ENCODE measurements around the gene TYW5.

DNA sequence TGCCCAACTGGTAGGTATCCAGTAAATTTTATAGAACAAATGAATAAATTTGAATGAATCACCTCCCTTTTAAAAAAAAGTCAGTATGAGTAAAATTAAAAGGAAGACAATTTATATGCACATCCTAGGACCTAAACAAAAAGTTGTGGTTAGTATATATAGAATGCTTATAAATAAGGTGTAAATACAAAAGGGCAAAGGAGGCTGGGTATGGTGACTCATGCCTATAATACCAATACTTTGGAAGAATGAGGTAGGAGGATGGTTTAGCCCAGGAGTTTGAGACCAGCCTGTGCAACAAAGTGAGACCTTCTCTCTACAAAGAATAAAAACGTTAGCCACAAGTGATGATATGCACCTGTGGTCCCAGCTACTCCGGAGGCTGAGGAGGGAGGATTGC, 31.4 kb downstream of the TYW5 start:
- TF ChIP-seq, protein P1, sequence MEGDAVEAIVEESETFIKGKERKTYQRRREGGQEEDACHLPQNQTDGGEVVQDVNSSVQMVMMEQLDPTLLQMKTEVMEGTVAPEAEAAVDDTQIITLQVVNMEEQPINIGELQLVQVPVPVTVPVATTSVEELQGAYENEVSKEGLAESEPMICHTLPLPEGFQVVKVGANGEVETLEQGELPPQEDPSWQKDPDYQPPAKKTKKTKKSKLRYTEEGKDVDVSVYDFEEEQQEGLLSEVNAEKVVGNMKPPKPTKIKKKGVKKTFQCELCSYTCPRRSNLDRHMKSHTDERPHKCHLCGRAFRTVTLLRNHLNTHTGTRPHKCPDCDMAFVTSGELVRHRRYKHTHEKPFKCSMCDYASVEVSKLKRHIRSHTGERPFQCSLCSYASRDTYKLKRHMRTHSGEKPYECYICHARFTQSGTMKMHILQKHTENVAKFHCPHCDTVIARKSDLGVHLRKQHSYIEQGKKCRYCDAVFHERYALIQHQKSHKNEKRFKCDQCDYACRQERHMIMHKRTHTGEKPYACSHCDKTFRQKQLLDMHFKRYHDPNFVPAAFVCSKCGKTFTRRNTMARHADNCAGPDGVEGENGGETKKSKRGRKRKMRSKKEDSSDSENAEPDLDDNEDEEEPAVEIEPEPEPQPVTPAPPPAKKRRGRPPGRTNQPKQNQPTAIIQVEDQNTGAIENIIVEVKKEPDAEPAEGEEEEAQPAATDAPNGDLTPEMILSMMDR (IDR thresholded peaks at IDR 0.05; ENCODE audit: insufficient read depth, low read depth, low read length) = no peak
- TF ChIP-seq EZH2 (IDR thresholded peaks at IDR 0.05; ENCODE audit: insufficient read depth, low read length) = no peak

Data from astrocyte (in vitro differentiated cells and primary cell).